K562 (cell line): ENCODE data around the gene EFNA1. TPM values are rescaled to one million over a fixed set of nuclear protein-coding genes. Genes with fewer than 3 reads are reported as not detected.

Source experiments
- BACH1 ChIP-seq: fragments of 200-800 bp; sonication (Bioruptor generic); IDR thresholded peaks from 2 replicates; pipeline ENCODE4 v1.6.1; 2016; ENCODE audit warnings: missing genetic modification characterization, missing compliant biosample characterization
- CEBPB ChIP-seq: fragments of 450-650 bp; IDR thresholded peaks from 2 replicates; pipeline ENCODE4 v1.6.1; 2016; ENCODE audit warnings: missing genetic modification characterization, missing compliant biosample characterization
- CHD1 ChIP-seq: fragments of 200-600 bp; sonication (generic); IDR thresholded peaks from one replicate; pipeline ENCODE4 v1.6.1; 2012; ENCODE audit warnings: mild to moderate bottlenecking, moderate library complexity, low read length, inconsistent platforms
- CREB1 ChIP-seq, 2 experiments: sonication (generic) in 1 of 2; formaldehyde crosslinking in 1 of 2; IDR thresholded peaks; 2 replicates each; pipeline versions ENCODE4 v1.6.1 to v1.8.0; 2012 to 2022; ENCODE audit warnings: inconsistent platforms in 1 of 2, mild to moderate bottlenecking in 1 of 2, missing genetic modification reagents in 1 of 2, moderate library complexity in 1 of 2
- GABPB1 ChIP-seq: sonication (generic); formaldehyde crosslinking; IDR thresholded peaks from 2 replicates; pipeline ENCODE4 v1.8.0; 2022; ENCODE audit warnings: mild to moderate bottlenecking, missing genetic modification reagents
- IRF2 ChIP-seq: sonication (generic); formaldehyde crosslinking; IDR thresholded peaks from 2 replicates; pipeline ENCODE4 v1.8.1; 2022; ENCODE audit warnings: mild to moderate bottlenecking, missing genetic modification reagents
- MNT ChIP-seq, 2 experiments: fragments of 450-650 bp; conservative IDR thresholded peaks; 2 replicates each; pipeline ENCODE4 v1.6.1; 2017; ENCODE audit warnings: mild to moderate bottlenecking in 2 of 2, moderate library complexity in 2 of 2
- MTF1 ChIP-seq: fragments of 250-450 bp; sonication (Bioruptor Pico); IDR thresholded peaks from 2 replicates; pipeline ENCODE4 v1.9.0; 2021; ENCODE audit warnings: moderate library complexity, mild to moderate bottlenecking, inconsistent platforms, borderline replicate concordance
- NFIC ChIP-seq: fragments of 450-650 bp; IDR thresholded peaks from 2 replicates; pipeline ENCODE4 v1.6.1; 2017; ENCODE audit warnings: mild to moderate bottlenecking, inconsistent platforms
- PHF21A ChIP-seq: fragments of 450-650 bp; IDR thresholded peaks from 2 replicates; pipeline ENCODE4 v1.6.1; 2017; ENCODE audit warnings: low read depth, borderline replicate concordance
- POLR2A ChIP-seq: fragments of 450-650 bp; conservative IDR thresholded peaks from 2 replicates; pipeline ENCODE4 v1.6.1; 2016
- POLR2AphosphoS2 ChIP-seq: IDR thresholded peaks from 2 replicates; pipeline ENCODE4 v1.6.1; 2012; ENCODE audit warnings: low read length, improper control_type of control experiment
- RBM22 ChIP-seq: fragments of 200-400 bp; formaldehyde crosslinking; IDR thresholded peaks from 2 replicates; pipeline ENCODE4 v1.6.1; 2018; ENCODE audit warnings: low read length, low read depth; ENCODE audit not compliant: poor library complexity, severe bottlenecking
- SNIP1 ChIP-seq: fragments of 450-650 bp; IDR thresholded peaks from 2 replicates; pipeline ENCODE4 v1.7.1; 2017; ENCODE audit warnings: low read depth, mild to moderate bottlenecking
- SREBF2 ChIP-seq: sonication (generic); formaldehyde crosslinking; IDR thresholded peaks from 2 replicates; pipeline ENCODE4 v1.4.0; 2020; ENCODE audit warnings: mild to moderate bottlenecking, missing genetic modification reagents
- UBTF ChIP-seq, 2 experiments: IDR thresholded peaks; 2 replicates each; pipeline ENCODE4 v1.6.1; 2012; ENCODE audit warnings: improper control_type of control experiment in 2 of 2, low read depth in 2 of 2, low read length in 2 of 2, borderline replicate concordance in 1 of 2
- ZNF134 ChIP-seq: fragments of 250-450 bp; sonication (Bioruptor Pico); conservative IDR thresholded peaks from 2 replicates; pipeline ENCODE4 v1.4.0; 2020
- ZNF512 ChIP-seq: IDR thresholded peaks from 2 replicates; pipeline ENCODE4 v1.6.1; 2016; ENCODE audit warnings: missing genetic modification characterization, missing compliant biosample characterization
- ZNF584 ChIP-seq: fragments of 200-800 bp; sonication (Bioruptor generic); IDR thresholded peaks from 2 replicates; pipeline ENCODE4 v1.6.1; 2016; ENCODE audit warnings: low read depth, mild to moderate bottlenecking, missing genetic modification characterization, missing compliant biosample characterization
- ZNF668 ChIP-seq: fragments of 250-450 bp; sonication (Bioruptor Pico); IDR thresholded peaks from 2 replicates; pipeline ENCODE4 v1.8.0; 2022; ENCODE audit warnings: mild to moderate bottlenecking, inconsistent platforms
- polyA plus RNA-seq, 8 experiments: library from polyadenylated mRNA; depleted of rRNA in 4 of 8; stranded (reverse) in 5 of 8; unstranded in 3 of 8; fragments of >200 nt; fragmentation: Nextera tagmentation in 2 of 8; fragmentation: Illumina TruSeq in 1 of 8; extraction: Ambion mirVana in 2 of 8; extraction: Trizol in 1 of 8; gene quantifications; 2 replicates each; pipeline versions ENCODE4 v1.2.1 to v1.2.3, GENCODE V29; 2011 to 2014; ENCODE audit warnings: inconsistent platforms in 1 of 8, missing spikeins in 1 of 8
- total RNA-seq, 7 experiments: library from RNA; depleted of rRNA in 6 of 7; stranded (reverse); fragments of >200 nt in 6 of 7; fragmentation: Illumina TruSeq in 2 of 7; extraction: Trizol in 2 of 7; gene quantifications; 2 replicates each; pipeline versions ENCODE4 v1.2.1 to v1.2.3, GENCODE V29; 2011 to 2021; ENCODE audit warnings: low replicate concordance in 1 of 7

The EFNA1 gene
- total and polyA plus RNA-seq, 9 of the 15 experiments (the other 6 are each of a cell fraction or from before 2014, with no cell fraction given), result 2.1 to 9.3 (median 3.0) TPM

GRCh38 chr1:155167166-155168104, 39.8 kb downstream of the EFNA1 start (continued):
- TF ChIP-seq MNT (conservative IDR thresholded peaks at IDR 0.05) (no peak), GABPB1 (CRISPR knock-in tag) (peak; percentile 32; the same call in 1 of the 2 replicates), SREBF2 (CRISPR knock-in tag) (no peak), PHF21A (no peak), CEBPB (no peak), NFIC (peak; percentile 48; the same call in 1 of the 2 replicates), ZNF584 (CRISPR knock-in tag) (no peak), ZNF668 (CRISPR knock-in tag) (no peak), IRF2 (CRISPR knock-in tag) (no peak), POLR2A (no peak), SNIP1 (no peak), CHD1 (no peak), RBM22 (no peak), POLR2AphosphoS2 (no peak), BACH1 (tag) (no peak), UBTF (IDR thresholded peaks at IDR 0.05; ENCODE audit: borderline replicate concordance in 1 of 2, low read depth in 2 of 2, low read length in 2 of 2) (peak; percentile 75 to 94; a peak in 3 of 4 replicates), MTF1 (CRISPR knock-in tag) (no peak), CREB1 (IDR thresholded peaks at IDR 0.05) (0 out of 2 replicates have a peak, but pooled peaks have one; percentile 25), CREB1 (CRISPR knock-in tag; IDR thresholded peaks at IDR 0.05) (peak; percentile 1; the same call in 1 of the 2 replicates), ZNF512 (tag) (no peak), ZNF134 (no peak)
